ENCODE data around the gene CDCA8. TPM values are rescaled to one million over a fixed set of nuclear protein-coding genes. Genes with fewer than 3 reads are reported as not detected.
A peak's percentile ranks its signal among the peaks of the same experiment; 100 is the strongest.
"Not testable (repeated sequence)": the region's sequence is repeated elsewhere in the genome, so short reads cannot be mapped to it uniquely, and the experiment has no call there.

The CDCA8 gene
- total RNA-seq, 1 experiment from 2014 or later, result 51.7 TPM

- TF ChIP-seq EZH2 (IDR thresholded peaks at IDR 0.05), result no peak
- TF ChIP-seq MAX (IDR thresholded peaks at IDR 0.05), result no peak
- no peak for TF ChIP-seq ZNF274 (IDR thresholded peaks at IDR 0.05; ENCODE audit: low read depth, low read length)
- peak; percentile 85 for TF ChIP-seq RAD21 (IDR thresholded peaks at IDR 0.05; ENCODE audit: low read depth)
- no peak for TF ChIP-seq YY1 (IDR thresholded peaks at IDR 0.05; ENCODE audit: extremely low read depth, insufficient replicate concordance, low read depth, low read length)
- TF ChIP-seq REST (IDR thresholded peaks at IDR 0.05; ENCODE audit: low read depth), result no peak
- TF ChIP-seq TCF7L2 (IDR thresholded peaks at IDR 0.05; ENCODE audit: borderline replicate concordance, extremely low read depth, insufficient read depth, insufficient read length), result peak; percentile 58
- TF ChIP-seq POLR2A (IDR thresholded peaks at IDR 0.05; ENCODE audit: borderline replicate concordance, extremely low read depth, insufficient read depth, insufficient read length), result no peak
Observed at GRCh38 chr1:37682334-37682987, 9.9 kb upstream of the CDCA8 start (continued).

- Histone ChIP-seq H3K36me3 (ENCODE audit: control insufficient read depth in 1 of 2, insufficient read depth in 2 of 2, low read length in 2 of 2) (peaks cover 26 to 34% of the 10 kb centered on the region in 2 experiments), H3K79me2 (ENCODE audit: insufficient read depth, low read length) (peaks cover 19% of the 10 kb centered on the region)
- POLR2A ChIA-PET; H3K9ac ChIP-seq (ENCODE audit: low read length); DNase-seq (ENCODE audit: low read depth, low spot score); BruUV-seq (replicated peaks); CTCF ChIA-PET; H3K9me3 ChIP-seq (ENCODE audit: control insufficient read depth in 1 of 2, insufficient read depth in 1 of 2, low read depth in 1 of 2, low read length in 2 of 2); ATAC-seq; RAD21 ChIA-PET (ENCODE audit: low non-redundant PET in 1 of 2, low total read pairs in 2 of 2, uncharacterized antibody in 2 of 2, unreplicated experiment in 2 of 2); H3K27me3 ChIP-seq (ENCODE audit: insufficient read depth, low read length); H3K4me3 ChIP-seq (replicated peaks in 1 of 2; ENCODE audit: low read depth in 1 of 2, low read length in 2 of 2); H3K4me1 ChIP-seq (ENCODE audit: control insufficient read depth in 1 of 2, insufficient read depth in 2 of 2, low read length in 2 of 2); H3K9me2 ChIP-seq (ENCODE audit: insufficient read depth); H3K27ac ChIP-seq (ENCODE audit: low read depth, low read length); H4K20me1 ChIP-seq (ENCODE audit: insufficient read depth); H2AFZ ChIP-seq (ENCODE audit: low read depth, low read length, poor library complexity, severe bottlenecking); H3K4me2 ChIP-seq (ENCODE audit: low read length): not testable (repeated sequence)
- intact Hi-C loops (cut with micrococcal nuclease), result loop anchor here (10.0 kb wide), 1 partner anchor 1109 kb away; no protein-coding TSS in a partner anchor
Observed at GRCh38 chr1:37684182-37684581, 8.1 kb upstream of the CDCA8 start.
